Endodermal cell (in vitro differentiated cells): ENCODE data around the gene LSG1. TPM values are rescaled to one million over a fixed set of nuclear protein-coding genes. Genes with fewer than 3 reads are reported as not detected.

ENCODE experiments used
- DNase-seq: peaks from one replicate; pipeline ENCODE4 v3.0.0-alpha.2; 2017
- H3K27ac ChIP-seq: 2 replicates; pipeline ENCODE4 v1.5.1; 2013; ENCODE audit warnings: mild to moderate bottlenecking, low read depth, low read length, moderate library complexity
- H3K27me3 ChIP-seq: 2 replicates; pipeline ENCODE4 v1.6.1; 2013; ENCODE audit warnings: mild to moderate bottlenecking, low read length, moderate library complexity; ENCODE audit not compliant: insufficient read depth, control insufficient read depth, poor library complexity, severe bottlenecking
- H3K36me3 ChIP-seq: 2 replicates; pipeline ENCODE4 v1.7.0; 2013; ENCODE audit warnings: mild to moderate bottlenecking, low read length, moderate library complexity; ENCODE audit not compliant: control insufficient read depth, insufficient read depth
- H3K4me1 ChIP-seq: one replicate; pipeline ENCODE4 v1.7.0; 2013; ENCODE audit warnings: low read length; ENCODE audit not compliant: control insufficient read depth, insufficient read depth
- H3K4me3 ChIP-seq: 2 replicates; pipeline ENCODE4 v1.5.1; 2013; ENCODE audit warnings: mild to moderate bottlenecking, low read length, moderate library complexity
- H3K9ac ChIP-seq: 2 replicates; pipeline ENCODE4 v1.6.1; 2013; ENCODE audit warnings: mild to moderate bottlenecking, low read length, moderate library complexity; ENCODE audit not compliant: poor library complexity, severe bottlenecking; ENCODE audit errors: extremely low read depth
- H3K9me3 ChIP-seq: 2 replicates; pipeline ENCODE4 v1.6.1; 2013; ENCODE audit warnings: mild to moderate bottlenecking, low read length, moderate library complexity; ENCODE audit not compliant: control insufficient read depth
- H3K27ac Mint-ChIP-seq: 2 replicates; pipeline ENCODE4 v1.8.0; 2020; ENCODE audit warnings: mixed read lengths
- H3K27me3 Mint-ChIP-seq: 2 replicates; pipeline ENCODE4 v1.8.0; 2021; ENCODE audit warnings: mild to moderate bottlenecking, mixed read lengths; ENCODE audit not compliant: insufficient read depth
- H3K36me3 Mint-ChIP-seq: 2 replicates; pipeline ENCODE4 v1.8.0; 2020; ENCODE audit warnings: low read depth, mixed read lengths
- H3K4me1 Mint-ChIP-seq: 2 replicates; pipeline ENCODE4 v1.8.0; 2020; ENCODE audit warnings: mixed read lengths
- H3K4me3 Mint-ChIP-seq: 2 replicates; pipeline ENCODE4 v1.8.0; 2020; ENCODE audit warnings: mild to moderate bottlenecking, moderate library complexity, mixed read lengths
- H3K9me3 Mint-ChIP-seq: 2 replicates; pipeline ENCODE4 v1.8.0; 2020; ENCODE audit warnings: mild to moderate bottlenecking, mixed read lengths
- WGBS, 2 experiments: methylation state at CpG; one replicate each; pipeline versions ENCODE4 v1.1.5 to v1.1.7; 2013; ENCODE audit warnings: missing lambda C conversion rate in 2 of 2, mixed read lengths in 1 of 2; ENCODE audit not compliant: insufficient coverage in 1 of 2, insufficient read length in 1 of 2; 5-methylcytosine and 5-hydroxymethylcytosine counted together
- total RNA-seq, 2 donors: library from RNA; stranded (reverse); fragmentation: NEBNext Ultra II Directional in 1 of 2; extraction: Animal tissue kit (Norgen Biotek cat#: 25700) in 1 of 2; gene quantifications; 2 replicates in 1 of 2; 3 replicates in 1 of 2; pipeline ENCODE4 v1.2.1, GENCODE V29; 2021
- TF ChIP-seq, protein P1 (sequence below): fragments of 200-600 bp; sonication (generic); conservative IDR thresholded peaks from 2 replicates; pipeline ENCODE4 v1.5.0; 2021; ENCODE audit warnings: antibody characterized with exemption, mild to moderate bottlenecking

LSG1 gene
- total RNA-seq, 2 donors from 2014 or later, result 38.3 to 44.7 TPM

DNA sequence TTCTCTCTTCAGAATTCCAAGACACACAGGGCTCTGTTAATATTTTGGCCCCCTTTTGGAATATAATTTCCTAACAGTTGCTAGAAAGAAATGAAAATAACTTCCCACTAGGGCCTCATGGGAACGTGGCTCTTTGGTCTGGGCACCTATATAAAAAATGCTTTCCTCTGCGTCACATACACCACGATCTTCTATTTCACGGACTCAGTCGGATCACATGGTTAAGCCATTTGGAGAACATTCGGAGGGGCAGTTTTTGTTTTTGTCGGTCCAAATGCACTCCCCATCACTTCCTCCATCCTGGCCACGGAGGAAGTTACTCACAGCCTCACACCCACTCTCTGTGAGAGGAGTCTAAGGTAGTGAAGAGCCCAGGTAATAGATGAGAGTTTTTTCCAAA is 59.8 kb downstream of the LSG1 start:
- H3K27me3 ChIP-seq, result no peaks in the 10 kb centered on the region
- TF ChIP-seq, protein P1, sequence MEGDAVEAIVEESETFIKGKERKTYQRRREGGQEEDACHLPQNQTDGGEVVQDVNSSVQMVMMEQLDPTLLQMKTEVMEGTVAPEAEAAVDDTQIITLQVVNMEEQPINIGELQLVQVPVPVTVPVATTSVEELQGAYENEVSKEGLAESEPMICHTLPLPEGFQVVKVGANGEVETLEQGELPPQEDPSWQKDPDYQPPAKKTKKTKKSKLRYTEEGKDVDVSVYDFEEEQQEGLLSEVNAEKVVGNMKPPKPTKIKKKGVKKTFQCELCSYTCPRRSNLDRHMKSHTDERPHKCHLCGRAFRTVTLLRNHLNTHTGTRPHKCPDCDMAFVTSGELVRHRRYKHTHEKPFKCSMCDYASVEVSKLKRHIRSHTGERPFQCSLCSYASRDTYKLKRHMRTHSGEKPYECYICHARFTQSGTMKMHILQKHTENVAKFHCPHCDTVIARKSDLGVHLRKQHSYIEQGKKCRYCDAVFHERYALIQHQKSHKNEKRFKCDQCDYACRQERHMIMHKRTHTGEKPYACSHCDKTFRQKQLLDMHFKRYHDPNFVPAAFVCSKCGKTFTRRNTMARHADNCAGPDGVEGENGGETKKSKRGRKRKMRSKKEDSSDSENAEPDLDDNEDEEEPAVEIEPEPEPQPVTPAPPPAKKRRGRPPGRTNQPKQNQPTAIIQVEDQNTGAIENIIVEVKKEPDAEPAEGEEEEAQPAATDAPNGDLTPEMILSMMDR, result no peak
- H3K36me3 Mint-ChIP-seq, result peaks cover 18% of the 10 kb centered on the region
- no peaks in the 10 kb centered on the region for H3K36me3 ChIP-seq
- H3K27ac Mint-ChIP-seq, result no peak overlapping the region
- no peak overlapping the region for H3K9ac ChIP-seq
- H3K4me1 Mint-ChIP-seq, result peaks cover 5% of the 10 kb centered on the region
- H3K9me3 ChIP-seq, result no peaks in the 10 kb centered on the region
- H3K27me3 Mint-ChIP-seq, result no peaks in the 10 kb centered on the region
- DNase-seq, result no peak
- H3K4me3 ChIP-seq, result no peak overlapping the region
- H3K27ac ChIP-seq, result no peak overlapping the region
- H3K4me3 Mint-ChIP-seq, result no peak overlapping the region
- H3K9me3 Mint-ChIP-seq, result no peaks in the 10 kb centered on the region
- WGBS, 2 experiments, result 86 to 93% methylated on average over 6 to 8 of the region's 8 CpGs
- no peaks in the 10 kb centered on the region for H3K4me1 ChIP-seq

DNA sequence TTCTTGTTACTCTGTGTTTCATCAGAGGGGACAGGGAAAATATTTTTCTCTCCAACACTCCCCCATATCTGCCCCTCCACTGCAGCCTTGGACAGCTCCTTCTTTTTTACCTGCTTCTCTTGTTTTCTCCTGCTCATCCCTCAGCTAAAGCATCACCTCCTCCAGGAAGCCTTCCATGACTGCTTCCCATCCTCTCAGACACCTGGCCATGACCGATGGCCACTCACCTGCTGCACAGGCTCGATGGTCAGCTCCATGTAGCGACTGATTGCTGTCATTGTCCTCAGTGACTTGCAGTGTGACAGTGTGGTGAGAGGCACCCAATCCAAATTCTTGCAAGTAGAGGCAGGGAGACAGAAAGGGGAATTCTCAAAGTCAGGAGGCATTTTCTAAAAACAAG is 61.3 kb downstream of the LSG1 start:
- Mint-ChIP-seq H3K4me1 (peaks cover 5% of the 10 kb centered on the region), H3K4me3 (no peak overlapping the region), H3K27ac (no peak overlapping the region), H3K9me3 (no peaks in the 10 kb centered on the region), H3K36me3 (peaks cover 18% of the 10 kb centered on the region), H3K27me3 (no peaks in the 10 kb centered on the region)
- no peak for DNase-seq
- Histone ChIP-seq H3K9me3 (no peaks in the 10 kb centered on the region), H3K4me3 (no peak overlapping the region), H3K27ac (no peak overlapping the region), H3K4me1 (no peaks in the 10 kb centered on the region), H3K27me3 (no peaks in the 10 kb centered on the region), H3K9ac (no peak overlapping the region), H3K36me3 (no peaks in the 10 kb centered on the region)
- TF ChIP-seq, protein P1, result no peak
- 96 to 100% methylated on average over 3 of the region's 3 CpGs for WGBS, 2 experiments

DNA sequence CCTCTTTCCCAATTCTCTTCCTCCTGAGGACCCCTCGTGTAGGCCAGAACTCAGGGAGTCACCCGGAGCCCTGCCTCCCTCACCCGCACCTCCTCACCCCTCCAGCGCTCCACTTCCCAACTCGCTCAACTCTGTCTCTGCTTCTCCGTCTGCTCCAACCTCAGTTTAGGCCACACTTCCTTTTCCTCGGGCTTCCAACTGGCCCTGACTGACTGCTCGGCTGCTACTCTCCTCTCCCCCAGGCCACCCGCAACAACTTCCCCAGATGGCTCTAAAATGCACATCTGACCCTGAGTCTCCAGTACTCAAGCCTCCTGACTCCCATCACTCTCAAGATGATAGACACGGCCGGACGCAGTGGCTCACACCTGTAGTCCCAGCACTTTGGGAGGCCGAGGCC is 62.4 kb downstream of the LSG1 start:
- 93 to 95% methylated on average over 11 to 13 of the region's 13 CpGs for WGBS, 2 experiments
- no peaks in the 10 kb centered on the region for H3K9me3 ChIP-seq
- peaks cover 15% of the 10 kb centered on the region for H3K36me3 Mint-ChIP-seq
- H3K27me3 Mint-ChIP-seq, result no peaks in the 10 kb centered on the region
- H3K4me3 ChIP-seq, result no peak overlapping the region
- H3K9me3 Mint-ChIP-seq, result no peaks in the 10 kb centered on the region
- H3K4me1 ChIP-seq, result no peaks in the 10 kb centered on the region
- DNase-seq, result no peak
- TF ChIP-seq, protein P1, result no peak
- no peaks in the 10 kb centered on the region for H3K27me3 ChIP-seq
- H3K4me3 Mint-ChIP-seq, result no peak overlapping the region
- no peaks in the 10 kb centered on the region for H3K36me3 ChIP-seq
- H3K27ac ChIP-seq, result no peak overlapping the region
- no peak overlapping the region for H3K9ac ChIP-seq
- peaks cover 5% of the 10 kb centered on the region for H3K4me1 Mint-ChIP-seq
- H3K27ac Mint-ChIP-seq, result no peak overlapping the region
